ENCODE measurements around the gene ETV3.

GRCh38 chr1:157115429-157115838 is 22.8 kb downstream of the ETV3 start:
- no peak for TF ChIP-seq POLR2AphosphoS5 (IDR thresholded peaks at IDR 0.05)
- TF ChIP-seq, protein P1, sequence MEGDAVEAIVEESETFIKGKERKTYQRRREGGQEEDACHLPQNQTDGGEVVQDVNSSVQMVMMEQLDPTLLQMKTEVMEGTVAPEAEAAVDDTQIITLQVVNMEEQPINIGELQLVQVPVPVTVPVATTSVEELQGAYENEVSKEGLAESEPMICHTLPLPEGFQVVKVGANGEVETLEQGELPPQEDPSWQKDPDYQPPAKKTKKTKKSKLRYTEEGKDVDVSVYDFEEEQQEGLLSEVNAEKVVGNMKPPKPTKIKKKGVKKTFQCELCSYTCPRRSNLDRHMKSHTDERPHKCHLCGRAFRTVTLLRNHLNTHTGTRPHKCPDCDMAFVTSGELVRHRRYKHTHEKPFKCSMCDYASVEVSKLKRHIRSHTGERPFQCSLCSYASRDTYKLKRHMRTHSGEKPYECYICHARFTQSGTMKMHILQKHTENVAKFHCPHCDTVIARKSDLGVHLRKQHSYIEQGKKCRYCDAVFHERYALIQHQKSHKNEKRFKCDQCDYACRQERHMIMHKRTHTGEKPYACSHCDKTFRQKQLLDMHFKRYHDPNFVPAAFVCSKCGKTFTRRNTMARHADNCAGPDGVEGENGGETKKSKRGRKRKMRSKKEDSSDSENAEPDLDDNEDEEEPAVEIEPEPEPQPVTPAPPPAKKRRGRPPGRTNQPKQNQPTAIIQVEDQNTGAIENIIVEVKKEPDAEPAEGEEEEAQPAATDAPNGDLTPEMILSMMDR (IDR thresholded peaks at IDR 0.05): no peak

Measured in gastroesophageal sphincter (tissue), 3 donors.